ENCODE measurements around the gene DOCK7. TPM values are rescaled to one million over a fixed set of nuclear protein-coding genes. Genes with fewer than 3 reads are reported as not detected.

DOCK7 gene
- polyA plus RNA-seq, 1 of the 3 experiments (the other 2 are of a cell fraction), result 27.6 TPM

DNA sequence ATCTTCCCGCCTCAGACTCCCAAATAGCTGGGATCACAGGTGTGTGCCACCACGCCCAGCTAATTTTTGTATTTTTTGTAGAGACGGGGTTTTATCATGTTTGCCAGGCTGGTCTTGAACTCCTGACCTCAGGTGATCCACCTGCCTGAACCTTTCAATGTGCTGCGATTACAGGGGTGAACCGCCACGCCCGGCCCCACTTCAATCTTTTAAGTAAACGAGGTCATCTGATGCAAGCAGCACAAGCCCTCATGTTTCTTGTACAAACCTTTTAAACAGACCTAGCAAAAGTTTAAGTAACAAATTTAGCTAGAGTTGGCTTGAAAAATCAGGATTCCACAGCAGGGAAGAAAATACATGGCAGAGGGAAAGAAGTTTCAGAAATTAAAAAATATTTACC is 272.5 kb downstream of the DOCK7 start:
- no peaks in the 10 kb centered on the region for H3K4me1 ChIP-seq (ENCODE audit: control insufficient read depth in 1 of 2, insufficient read depth in 2 of 2, low read depth in 1 of 2, low read length in 1 of 2)
- TF ChIP-seq, protein P1, sequence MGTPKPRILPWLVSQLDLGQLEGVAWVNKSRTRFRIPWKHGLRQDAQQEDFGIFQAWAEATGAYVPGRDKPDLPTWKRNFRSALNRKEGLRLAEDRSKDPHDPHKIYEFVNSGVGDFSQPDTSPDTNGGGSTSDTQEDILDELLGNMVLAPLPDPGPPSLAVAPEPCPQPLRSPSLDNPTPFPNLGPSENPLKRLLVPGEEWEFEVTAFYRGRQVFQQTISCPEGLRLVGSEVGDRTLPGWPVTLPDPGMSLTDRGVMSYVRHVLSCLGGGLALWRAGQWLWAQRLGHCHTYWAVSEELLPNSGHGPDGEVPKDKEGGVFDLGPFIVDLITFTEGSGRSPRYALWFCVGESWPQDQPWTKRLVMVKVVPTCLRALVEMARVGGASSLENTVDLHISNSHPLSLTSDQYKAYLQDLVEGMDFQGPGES (IDR thresholded peaks at IDR 0.05; ENCODE audit: low read depth, low read length), result no peak
- TF ChIP-seq RCOR1 (IDR thresholded peaks at IDR 0.05; ENCODE audit: low read length) (no peak), GABPA (IDR thresholded peaks at IDR 0.05; ENCODE audit: low read depth) (no peak), SMC3 (IDR thresholded peaks at IDR 0.05; ENCODE audit: low read depth, low read length) (no peak), EZH2phosphoT487 (IDR thresholded peaks at IDR 0.05; ENCODE audit: borderline replicate concordance, low read depth) (no peak), POLR2AphosphoS5 (IDR thresholded peaks at IDR 0.05; ENCODE audit: low read depth, low read length) (no peak), JUND (IDR thresholded peaks at IDR 0.05) (no peak)
- CTCF ChIA-PET, result interaction anchor here (1.6 to 4.1 kb wide), 3 partner anchors 16 to 330 kb away, joined by 3 to 22 read pairs (median 4); no protein-coding TSS in a partner anchor
- H2AFZ ChIP-seq (ENCODE audit: low read depth), result no peak overlapping the region
- H3K27me3 ChIP-seq (ENCODE audit: insufficient read depth), result no peaks in the 10 kb centered on the region; the same call in 1 of the 2 replicates
- H3K9me2 ChIP-seq, result no peaks in the 10 kb centered on the region
- H3F3A ChIP-seq (replicated peaks; ENCODE audit: insufficient read depth), result no peaks in the 10 kb centered on the region
- H3K79me2 ChIP-seq (ENCODE audit: insufficient read depth), result no peaks in the 10 kb centered on the region
- H3K4me2 ChIP-seq, result no peak overlapping the region
- no peaks in the 10 kb centered on the region for H4K20me1 ChIP-seq (ENCODE audit: insufficient read depth)
- no peak overlapping the region for H3K9ac ChIP-seq
- POLR2A ChIA-PET, result no interaction called here
- DNase-seq, result no peak
- no peak overlapping the region for H3K4me3 ChIP-seq (ENCODE audit: low read depth in 2 of 2, low read length in 1 of 2)
- no peaks in the 10 kb centered on the region for H3K36me3 ChIP-seq (replicated peaks in 1 of 2; ENCODE audit: control insufficient read depth in 1 of 2, insufficient read depth in 2 of 2, low read length in 1 of 2)
- WGBS (ENCODE audit: low lambda C conversion rate), result 89% methylated on average over 8 of the region's 8 CpGs
- no peak overlapping the region for H3K27ac ChIP-seq (ENCODE audit: low read depth in 2 of 2, low read length in 1 of 2)
- H3K9me3 ChIP-seq, result no peaks in the 10 kb centered on the region

DNA sequence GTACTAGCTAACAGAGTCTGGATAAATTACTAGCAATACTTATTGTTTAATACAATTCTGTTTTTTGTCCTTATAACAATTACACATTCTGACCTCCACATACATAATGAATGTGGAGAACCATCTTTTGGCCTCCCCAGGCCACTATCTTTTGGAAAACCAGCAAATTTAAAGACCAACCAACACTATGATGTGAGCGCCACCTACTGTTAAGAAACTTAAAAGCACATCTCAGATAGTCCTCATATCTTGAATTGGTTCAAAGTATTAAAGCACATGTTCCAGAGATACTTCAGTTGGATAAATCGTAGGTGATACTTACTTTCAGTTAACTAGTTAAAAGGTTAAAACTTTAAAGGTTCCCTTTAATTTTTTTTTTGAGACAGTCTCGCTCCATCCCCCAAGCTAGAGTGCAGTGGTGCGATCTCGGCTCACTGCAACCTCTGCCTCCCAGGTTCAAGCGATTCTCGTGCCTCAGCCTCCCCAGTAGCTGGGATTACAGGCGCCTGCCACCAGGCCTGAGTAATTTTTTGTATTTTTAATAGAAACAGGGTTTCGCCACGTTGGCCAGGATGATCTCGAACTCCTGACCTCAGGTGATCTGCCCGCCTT is 280.7 kb downstream of the DOCK7 start:
- ChIA-PET POLR2A (interaction anchor here (1.6 kb wide), 1 partner anchor 232 kb away, joined by 4 read pairs; no protein-coding TSS in a partner anchor), CTCF (interaction anchor here (0.6 to 12.3 kb wide), 47 partner anchors 10 to 371 kb away, joined by 3 to 186 read pairs (median 4); no protein-coding TSS in a partner anchor)
- no peak overlapping the region for H2AFZ ChIP-seq (ENCODE audit: low read depth)
- no peak overlapping the region; a peak in 1 of 4 replicates for H3K4me3 ChIP-seq (ENCODE audit: low read depth in 2 of 2, low read length in 1 of 2)
- H3K4me1 ChIP-seq (ENCODE audit: control insufficient read depth in 1 of 2, insufficient read depth in 2 of 2, low read depth in 1 of 2, low read length in 1 of 2), result no peaks in the 10 kb centered on the region
- no peak overlapping the region for H3K27ac ChIP-seq (ENCODE audit: low read depth in 2 of 2, low read length in 1 of 2)
- peak; percentile 65 for DNase-seq
- H3F3A ChIP-seq (replicated peaks; ENCODE audit: insufficient read depth), result no peaks in the 10 kb centered on the region
- H3K27me3 ChIP-seq (ENCODE audit: insufficient read depth), result no peaks in the 10 kb centered on the region; the same call in 1 of the 2 replicates
- no peak overlapping the region for H3K4me2 ChIP-seq
- no peak overlapping the region for H3K9ac ChIP-seq
- no peaks in the 10 kb centered on the region for H3K79me2 ChIP-seq (ENCODE audit: insufficient read depth)
- H3K36me3 ChIP-seq (replicated peaks in 1 of 2; ENCODE audit: control insufficient read depth in 1 of 2, insufficient read depth in 2 of 2, low read length in 1 of 2), result no peaks in the 10 kb centered on the region
- no peaks in the 10 kb centered on the region for H4K20me1 ChIP-seq (ENCODE audit: insufficient read depth)
- WGBS (ENCODE audit: low lambda C conversion rate), result 48% methylated on average over 12 of the region's 12 CpGs
- no peaks in the 10 kb centered on the region for H3K9me3 ChIP-seq
- H3K9me2 ChIP-seq, result no peaks in the 10 kb centered on the region
- TF ChIP-seq, protein P2, sequence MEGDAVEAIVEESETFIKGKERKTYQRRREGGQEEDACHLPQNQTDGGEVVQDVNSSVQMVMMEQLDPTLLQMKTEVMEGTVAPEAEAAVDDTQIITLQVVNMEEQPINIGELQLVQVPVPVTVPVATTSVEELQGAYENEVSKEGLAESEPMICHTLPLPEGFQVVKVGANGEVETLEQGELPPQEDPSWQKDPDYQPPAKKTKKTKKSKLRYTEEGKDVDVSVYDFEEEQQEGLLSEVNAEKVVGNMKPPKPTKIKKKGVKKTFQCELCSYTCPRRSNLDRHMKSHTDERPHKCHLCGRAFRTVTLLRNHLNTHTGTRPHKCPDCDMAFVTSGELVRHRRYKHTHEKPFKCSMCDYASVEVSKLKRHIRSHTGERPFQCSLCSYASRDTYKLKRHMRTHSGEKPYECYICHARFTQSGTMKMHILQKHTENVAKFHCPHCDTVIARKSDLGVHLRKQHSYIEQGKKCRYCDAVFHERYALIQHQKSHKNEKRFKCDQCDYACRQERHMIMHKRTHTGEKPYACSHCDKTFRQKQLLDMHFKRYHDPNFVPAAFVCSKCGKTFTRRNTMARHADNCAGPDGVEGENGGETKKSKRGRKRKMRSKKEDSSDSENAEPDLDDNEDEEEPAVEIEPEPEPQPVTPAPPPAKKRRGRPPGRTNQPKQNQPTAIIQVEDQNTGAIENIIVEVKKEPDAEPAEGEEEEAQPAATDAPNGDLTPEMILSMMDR (IDR thresholded peaks at IDR 0.05), result peak; percentile 89
- TF ChIP-seq RCOR1 (IDR thresholded peaks at IDR 0.05; ENCODE audit: low read length) (no peak), FOXM1 (IDR thresholded peaks at IDR 0.05; ENCODE audit: low read depth) (no peak), GATA2 (CRISPR knock-in tag; IDR thresholded peaks at IDR 0.05) (no peak), SMC3 (IDR thresholded peaks at IDR 0.05; ENCODE audit: low read depth, low read length) (peak; percentile 85), ELF1 (IDR thresholded peaks at IDR 0.05) (no peak), MXI1 (IDR thresholded peaks at IDR 0.05; ENCODE audit: low read depth, low read length) (no peak), YY1 (IDR thresholded peaks at IDR 0.05; ENCODE audit: low read depth) (no peak), RAD21 (IDR thresholded peaks at IDR 0.05; ENCODE audit: low read length) (peak; percentile 95)
- TF ChIP-seq, protein P3, sequence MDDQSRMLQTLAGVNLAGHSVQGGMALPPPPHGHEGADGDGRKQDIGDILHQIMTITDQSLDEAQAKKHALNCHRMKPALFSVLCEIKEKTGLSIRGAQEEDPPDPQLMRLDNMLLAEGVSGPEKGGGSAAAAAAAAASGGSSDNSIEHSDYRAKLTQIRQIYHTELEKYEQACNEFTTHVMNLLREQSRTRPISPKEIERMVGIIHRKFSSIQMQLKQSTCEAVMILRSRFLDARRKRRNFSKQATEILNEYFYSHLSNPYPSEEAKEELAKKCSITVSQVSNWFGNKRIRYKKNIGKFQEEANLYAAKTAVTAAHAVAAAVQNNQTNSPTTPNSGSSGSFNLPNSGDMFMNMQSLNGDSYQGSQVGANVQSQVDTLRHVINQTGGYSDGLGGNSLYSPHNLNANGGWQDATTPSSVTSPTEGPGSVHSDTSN (IDR thresholded peaks at IDR 0.05), result no peak
- TF ChIP-seq, protein P4, sequence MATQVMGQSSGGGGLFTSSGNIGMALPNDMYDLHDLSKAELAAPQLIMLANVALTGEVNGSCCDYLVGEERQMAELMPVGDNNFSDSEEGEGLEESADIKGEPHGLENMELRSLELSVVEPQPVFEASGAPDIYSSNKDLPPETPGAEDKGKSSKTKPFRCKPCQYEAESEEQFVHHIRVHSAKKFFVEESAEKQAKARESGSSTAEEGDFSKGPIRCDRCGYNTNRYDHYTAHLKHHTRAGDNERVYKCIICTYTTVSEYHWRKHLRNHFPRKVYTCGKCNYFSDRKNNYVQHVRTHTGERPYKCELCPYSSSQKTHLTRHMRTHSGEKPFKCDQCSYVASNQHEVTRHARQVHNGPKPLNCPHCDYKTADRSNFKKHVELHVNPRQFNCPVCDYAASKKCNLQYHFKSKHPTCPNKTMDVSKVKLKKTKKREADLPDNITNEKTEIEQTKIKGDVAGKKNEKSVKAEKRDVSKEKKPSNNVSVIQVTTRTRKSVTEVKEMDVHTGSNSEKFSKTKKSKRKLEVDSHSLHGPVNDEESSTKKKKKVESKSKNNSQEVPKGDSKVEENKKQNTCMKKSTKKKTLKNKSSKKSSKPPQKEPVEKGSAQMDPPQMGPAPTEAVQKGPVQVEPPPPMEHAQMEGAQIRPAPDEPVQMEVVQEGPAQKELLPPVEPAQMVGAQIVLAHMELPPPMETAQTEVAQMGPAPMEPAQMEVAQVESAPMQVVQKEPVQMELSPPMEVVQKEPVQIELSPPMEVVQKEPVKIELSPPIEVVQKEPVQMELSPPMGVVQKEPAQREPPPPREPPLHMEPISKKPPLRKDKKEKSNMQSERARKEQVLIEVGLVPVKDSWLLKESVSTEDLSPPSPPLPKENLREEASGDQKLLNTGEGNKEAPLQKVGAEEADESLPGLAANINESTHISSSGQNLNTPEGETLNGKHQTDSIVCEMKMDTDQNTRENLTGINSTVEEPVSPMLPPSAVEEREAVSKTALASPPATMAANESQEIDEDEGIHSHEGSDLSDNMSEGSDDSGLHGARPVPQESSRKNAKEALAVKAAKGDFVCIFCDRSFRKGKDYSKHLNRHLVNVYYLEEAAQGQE (IDR thresholded peaks at IDR 0.05; ENCODE audit: low read depth, low read length), result no peak
- TF ChIP-seq, protein P1 (IDR thresholded peaks at IDR 0.05; ENCODE audit: low read depth, low read length), result no peak
- TF ChIP-seq, protein P5, sequence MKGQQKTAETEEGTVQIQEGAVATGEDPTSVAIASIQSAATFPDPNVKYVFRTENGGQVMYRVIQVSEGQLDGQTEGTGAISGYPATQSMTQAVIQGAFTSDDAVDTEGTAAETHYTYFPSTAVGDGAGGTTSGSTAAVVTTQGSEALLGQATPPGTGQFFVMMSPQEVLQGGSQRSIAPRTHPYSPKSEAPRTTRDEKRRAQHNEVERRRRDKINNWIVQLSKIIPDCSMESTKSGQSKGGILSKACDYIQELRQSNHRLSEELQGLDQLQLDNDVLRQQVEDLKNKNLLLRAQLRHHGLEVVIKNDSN (IDR thresholded peaks at IDR 0.05; ENCODE audit: borderline replicate concordance, low read depth), result no peak

Measured in SK-N-SH (cell line).